Stomach (tissue), 9 donors: ENCODE data around the gene HNRNPAB. TPM values are rescaled to one million over a fixed set of nuclear protein-coding genes. Genes with fewer than 3 reads are reported as not detected.
A peak's percentile ranks its signal among the peaks of the same experiment; 100 is the strongest.
"Not testable (repeated sequence)": the region's sequence is repeated elsewhere in the genome, so short reads cannot be mapped to it uniquely, and the experiment has no call there.

Source experiments
- DNase-seq, 2 donors: peaks; one replicate each; pipeline versions ENCODE4 v3.0.0 to v3.0.0-alpha.2; 2013 to 2019
- H3K27ac ChIP-seq, 5 donors: fragments of 200-600 bp in 4 of 5; sonication (generic) in 4 of 5; one replicate each; pipeline ENCODE4 v1.5.1; 2013 to 2019; ENCODE audit warnings: mild to moderate bottlenecking in 1 of 5, moderate library complexity in 1 of 5
- H3K27me3 ChIP-seq, 3 donors: fragments of 200-600 bp; sonication (generic); one replicate each; pipeline ENCODE4 v1.5.1; 2017 to 2019; ENCODE audit warnings: mixed run types in 1 of 3
- H3K36me3 ChIP-seq, 4 donors: fragments of 200-600 bp; sonication (generic); 1 replicate in 3 of 4; 2 replicates in 1 of 4; pipeline ENCODE4 v1.5.1; 2016 to 2019
- H3K4me1 ChIP-seq, 4 donors: fragments of 200-600 bp; sonication (generic); one replicate each; pipeline ENCODE4 v1.5.1; 2016 to 2019
- H3K4me3 ChIP-seq, 4 donors: fragments of 200-600 bp; sonication (generic) in 3 of 4; one replicate each; pipeline ENCODE4 v1.5.1; 2016 to 2019; ENCODE audit warnings: mild to moderate bottlenecking in 1 of 4
- H3K9me3 ChIP-seq, 4 donors: fragments of 200-600 bp; sonication (generic); one replicate each; pipeline ENCODE4 v1.5.1; 2016 to 2019
- CTCF ChIP-seq, 7 experiments: fragments of 450-650 bp in 4 of 7; fragments of 200-600 bp in 3 of 7; sonication (generic) in 3 of 7; IDR thresholded peaks; one replicate each; pipeline ENCODE4 v1.5.1; 2016 to 2019; ENCODE audit warnings: antibody characterized with exemption in 7 of 7, control low read depth in 2 of 7, mild to moderate bottlenecking in 1 of 7
- EP300 ChIP-seq: sonication (generic); formaldehyde crosslinking; IDR thresholded peaks from one replicate; pipeline ENCODE4 v1.6.1; 2017; ENCODE audit warnings: antibody characterized with exemption
- POLR2A ChIP-seq, 4 donors: fragments of 450-650 bp; IDR thresholded peaks; one replicate each; pipeline ENCODE4 v1.6.1; 2016; ENCODE audit warnings: antibody characterized with exemption in 4 of 4, control low read depth in 2 of 4, mild to moderate bottlenecking in 1 of 4, moderate library complexity in 1 of 4
- POLR2AphosphoS5 ChIP-seq, 3 donors: sonication (generic); formaldehyde crosslinking; IDR thresholded peaks; one replicate each; pipeline ENCODE4 v1.6.1; 2016; ENCODE audit warnings: antibody characterized with exemption in 3 of 3
- WGBS, 5 donors: extraction: QIAGEN DNeasy Blood & Tissue Kit in 3 of 5; methylation state at CpG; one replicate each; pipeline versions ENCODE4 v1.1.5 to v1.1.7; 2013 to 2018; 5-methylcytosine and 5-hydroxymethylcytosine counted together
- intact Hi-C: fragments of 100-400 bp; cut with DNase I; formaldehyde crosslinking; loops from one replicate; pipeline ENCODE4 v1.15.1; 2023; ENCODE audit warnings: low total_unique reads
- polyA plus RNA-seq, 3 donors: library from polyadenylated mRNA; stranded (reverse); fragments of 200-250 nt; gene quantifications; one replicate each; pipeline ENCODE4 v1.2.3, GENCODE V29; 2013
- total RNA-seq, 5 donors: library from RNA; depleted of rRNA; stranded (reverse); fragments of >200 nt; gene quantifications; one replicate each; pipeline versions ENCODE4 v1.1.0 to v1.2.3, GENCODE V29; 2014 to 2016
- donor health status: healthy with polysubstance abuse.
- donor health status: Bipolar disorder and iron deficiency.
- donor health status: healthy.

HNRNPAB gene
- total and polyA plus RNA-seq, 8 donors = 25.1 to 327 (median 116) TPM

- H3K27me3 ChIP-seq = peaks cover 0 to 21% (median 0%) of the 10 kb centered on the region in 3 donors
- intact Hi-C loops = no loop called here
- TF ChIP-seq EP300 = no peak
- no peak for TF ChIP-seq POLR2A (IDR thresholded peaks at IDR 0.05)
- TF ChIP-seq CTCF (IDR thresholded peaks at IDR 0.05) = no peak
- no peak for TF ChIP-seq POLR2AphosphoS5 (IDR thresholded peaks at IDR 0.05)
- H3K4me1 ChIP-seq = no peaks in the 10 kb centered on the region
- DNase-seq = no peak
- H3K9me3 ChIP-seq = no peaks in the 10 kb centered on the region
- 66 to 79% (median 78%) methylated on average over 6 to 7 of the region's 7 CpGs for WGBS, 5 donors
- no peak overlapping the region for H3K4me3 ChIP-seq
- H3K36me3 ChIP-seq = no peaks in the 10 kb centered on the region
- no peak overlapping the region for H3K27ac ChIP-seq
Measured at GRCh38 chr5:178196281-178196812, 8.0 kb upstream of the HNRNPAB start.

GRCh38 chr5:178196986-178197385 is 7.3 kb upstream of the HNRNPAB start:
- DNase-seq = no peak
- no peak overlapping the region for H3K4me3 ChIP-seq
- H3K4me1 ChIP-seq = no peaks in the 10 kb centered on the region
- intact Hi-C loops = no loop called here
- TF ChIP-seq POLR2AphosphoS5 (IDR thresholded peaks at IDR 0.05) = no peak
- peak in 4 of 7 experiments; percentile 3 to 41 (median 12) for TF ChIP-seq CTCF (IDR thresholded peaks at IDR 0.05)
- TF ChIP-seq POLR2A (IDR thresholded peaks at IDR 0.05) = no peak
- WGBS, 5 donors = 73 to 86% (median 83%) methylated on average over 7 to 8 of the region's 8 CpGs
- H3K36me3 ChIP-seq = no peaks in the 10 kb centered on the region
- H3K9me3 ChIP-seq = no peaks in the 10 kb centered on the region
- no peak overlapping the region for H3K27ac ChIP-seq
- H3K27me3 ChIP-seq = peaks cover 0 to 21% (median 0%) of the 10 kb centered on the region in 3 donors

- 70 to 85% (median 78%) methylated on average over 10 to 11 of the region's 11 CpGs for WGBS, 5 donors
- intact Hi-C loops, H3K4me1 ChIP-seq, H3K27ac ChIP-seq, H3K36me3 ChIP-seq, H3K4me3 ChIP-seq, H3K9me3 ChIP-seq, DNase-seq: not testable (repeated sequence)
- peaks cover 0 to 17% (median 0%) of the 10 kb centered on the region in 3 donors for H3K27me3 ChIP-seq
Measured at GRCh38 chr5:178198151-178198550, 6.2 kb upstream of the HNRNPAB start.

- Histone ChIP-seq H3K4me1 (peaks cover 0 to 3% (median 2%) of the 10 kb centered on the region in 4 donors), H3K36me3 (no peaks in the 10 kb centered on the region), H3K27ac (no peak overlapping the region), H3K9me3 (no peaks in the 10 kb centered on the region), H3K27me3 (peaks cover 0 to 12% (median 0%) of the 10 kb centered on the region in 3 donors), H3K4me3 (no peak overlapping the region)
- DNase-seq = no peak
- 74 to 85% (median 79%) methylated on average over 9 to 11 of the region's 11 CpGs for WGBS, 5 donors
- TF ChIP-seq POLR2AphosphoS5 (IDR thresholded peaks at IDR 0.05) (no peak), EP300 (no peak), POLR2A (IDR thresholded peaks at IDR 0.05) (no peak), CTCF (IDR thresholded peaks at IDR 0.05) (no peak)
- intact Hi-C loops = no loop called here
Measured at GRCh38 chr5:178198706-178199105, 5.6 kb upstream of the HNRNPAB start.

GRCh38 chr5:178199581-178200434 is 4.5 kb upstream of the HNRNPAB start:
- WGBS, 5 donors = 80 to 89% (median 86%) methylated on average over 12 of the region's 12 CpGs
- no peaks in the 10 kb centered on the region for H3K36me3 ChIP-seq
- no peak for DNase-seq
- intact Hi-C loops = no loop called here
- H3K27ac ChIP-seq = no peak overlapping the region
- peaks cover 0 to under 1% (median 0%) of the 10 kb centered on the region in 3 donors for H3K27me3 ChIP-seq
- H3K4me1 ChIP-seq = peaks cover 0 to 10% (median 6%) of the 10 kb centered on the region in 4 donors
- H3K9me3 ChIP-seq = no peaks in the 10 kb centered on the region
- no peak overlapping the region for H3K4me3 ChIP-seq
- TF ChIP-seq EP300 (no peak), CTCF (IDR thresholded peaks at IDR 0.05) (no peak), POLR2AphosphoS5 (IDR thresholded peaks at IDR 0.05) (no peak), POLR2A (IDR thresholded peaks at IDR 0.05) (no peak)
